Gastrocnemius medialis (tissue), 4 donors: Measurements from ENCODE around the gene KLHL25. TPM values are rescaled to one million over a fixed set of nuclear protein-coding genes. Genes with fewer than 3 reads are reported as not detected.

Experiments
- ATAC-seq, 2 donors: fragments of 150-250 bp; one replicate each; pipeline ENCODE4 v1.9.1; 2016
- DNase-seq, 2 donors: peaks; one replicate each; pipeline ENCODE4 v3.0.0-alpha.2; 2019
- H3K27ac ChIP-seq, 4 donors: fragments of 200-600 bp; sonication (generic); 1 replicate in 1 of 4; 2 replicates in 3 of 4; pipeline ENCODE4 v1.5.1; 2016 to 2018; ENCODE audit warnings: mild to moderate bottlenecking in 2 of 4, moderate library complexity in 1 of 4
- H3K27me3 ChIP-seq, 3 donors: fragments of 200-600 bp; sonication (generic) in 2 of 3; 1 replicate in 1 of 3; 2 replicates in 2 of 3; pipeline versions ENCODE4 v1.5.1 to v1.6.0; 2016 to 2019; ENCODE audit warnings: mild to moderate bottlenecking in 1 of 3, moderate library complexity in 1 of 3
- H3K36me3 ChIP-seq, 2 donors: fragments of 200-600 bp; sonication (generic) in 1 of 2; one replicate each; pipeline ENCODE4 v1.5.1; 2017 to 2018
- H3K4me1 ChIP-seq, 2 donors: fragments of 200-600 bp; sonication (generic) in 1 of 2; one replicate each; pipeline ENCODE4 v1.5.1; 2016 to 2017; ENCODE audit warnings: mild to moderate bottlenecking in 2 of 2
- H3K4me3 ChIP-seq, 4 donors: fragments of 200-600 bp; sonication (generic) in 3 of 4; 1 replicate in 1 of 4; 2 replicates in 3 of 4; pipeline ENCODE4 v1.5.1; 2016 to 2019; ENCODE audit warnings: mild to moderate bottlenecking in 2 of 4
- H3K9me3 ChIP-seq, 3 donors: fragments of 200-600 bp; sonication (generic) in 2 of 3; 1 replicate in 1 of 3; 2 replicates in 2 of 3; pipeline ENCODE4 v1.5.1; 2016 to 2019
- POLR2A ChIP-seq, 2 donors: fragments of 450-650 bp; IDR thresholded peaks; one replicate each; pipeline ENCODE4 v1.6.1; 2017; ENCODE audit warnings: antibody characterized with exemption in 2 of 2, mild to moderate bottlenecking in 2 of 2, moderate library complexity in 2 of 2
- in situ Hi-C, 4 donors: fragments of 200-750 bp; cut with MboI; loops; one replicate each; pipeline versions ENCODE4 v1.15.0 to v1.8.0; 2017; ENCODE audit warnings: low sequenced_read_pairs in 4 of 4
- intact Hi-C: fragments of 100-400 bp; cut with DNase I; formaldehyde crosslinking; loops from one replicate; pipeline ENCODE4 v1.15.1; 2023; ENCODE audit warnings: low total_unique reads
- total RNA-seq, 4 donors: library from RNA; depleted of rRNA; stranded (reverse); fragments of >200 nt; gene quantifications; one replicate each; pipeline versions ENCODE4 v1.1.0 to v1.2.3, GENCODE V29; 2016
- TF ChIP-seq, protein P1 (sequence below), 5 experiments: fragments of 450-650 bp in 3 of 5; fragments of 200-600 bp in 2 of 5; sonication (generic) in 2 of 5; IDR thresholded peaks in 4 of 5; conservative IDR thresholded peaks in 1 of 5; 1 replicate in 4 of 5; 2 replicates in 1 of 5; pipeline ENCODE4 v1.5.1; 2016 to 2019; ENCODE audit warnings: antibody characterized with exemption in 5 of 5, mild to moderate bottlenecking in 3 of 5, moderate library complexity in 3 of 5

The KLHL25 gene
- total RNA-seq, 4 donors from 2014 or later = 4.8 to 7.0 (median 6.8) TPM

DNA sequence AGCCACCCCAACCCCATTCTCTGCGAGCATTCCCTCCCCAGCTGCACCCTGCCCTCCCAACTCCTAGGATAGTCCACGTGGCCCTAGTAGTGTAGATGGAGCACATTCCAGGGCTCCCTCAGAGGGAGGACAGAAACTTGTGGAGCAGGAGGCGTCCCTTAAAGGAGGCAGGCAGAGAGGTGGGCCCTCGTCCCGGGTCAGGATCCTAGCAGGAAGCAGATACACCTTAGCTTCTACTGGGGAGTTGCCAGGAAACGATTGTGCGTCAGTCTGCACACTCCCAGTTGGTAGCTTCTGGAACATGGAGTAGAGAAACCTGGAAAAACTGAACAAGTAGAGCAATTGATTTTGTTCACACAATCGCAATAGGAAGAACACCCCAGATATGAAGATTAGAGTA is 43.9 kb upstream of the KLHL25 start:
- Histone ChIP-seq H3K4me1 (peaks cover 0 to 4% of the 10 kb centered on the region in 2 donors), H3K27me3 (no peaks in the 10 kb centered on the region), H3K27ac (no peak overlapping the region), H3K9me3 (no peaks in the 10 kb centered on the region), H3K4me3 (no peak overlapping the region), H3K36me3 (no peaks in the 10 kb centered on the region)
- in situ Hi-C loops = loop anchor here (5.0 to 25.0 kb wide), 10 partner anchors 36 to 544 kb away; no protein-coding TSS in a partner anchor
- ATAC-seq (no peak), DNase-seq (no peak)
- no peak for TF ChIP-seq POLR2A (IDR thresholded peaks at IDR 0.05)
- TF ChIP-seq, protein P1, sequence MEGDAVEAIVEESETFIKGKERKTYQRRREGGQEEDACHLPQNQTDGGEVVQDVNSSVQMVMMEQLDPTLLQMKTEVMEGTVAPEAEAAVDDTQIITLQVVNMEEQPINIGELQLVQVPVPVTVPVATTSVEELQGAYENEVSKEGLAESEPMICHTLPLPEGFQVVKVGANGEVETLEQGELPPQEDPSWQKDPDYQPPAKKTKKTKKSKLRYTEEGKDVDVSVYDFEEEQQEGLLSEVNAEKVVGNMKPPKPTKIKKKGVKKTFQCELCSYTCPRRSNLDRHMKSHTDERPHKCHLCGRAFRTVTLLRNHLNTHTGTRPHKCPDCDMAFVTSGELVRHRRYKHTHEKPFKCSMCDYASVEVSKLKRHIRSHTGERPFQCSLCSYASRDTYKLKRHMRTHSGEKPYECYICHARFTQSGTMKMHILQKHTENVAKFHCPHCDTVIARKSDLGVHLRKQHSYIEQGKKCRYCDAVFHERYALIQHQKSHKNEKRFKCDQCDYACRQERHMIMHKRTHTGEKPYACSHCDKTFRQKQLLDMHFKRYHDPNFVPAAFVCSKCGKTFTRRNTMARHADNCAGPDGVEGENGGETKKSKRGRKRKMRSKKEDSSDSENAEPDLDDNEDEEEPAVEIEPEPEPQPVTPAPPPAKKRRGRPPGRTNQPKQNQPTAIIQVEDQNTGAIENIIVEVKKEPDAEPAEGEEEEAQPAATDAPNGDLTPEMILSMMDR (IDR thresholded peaks at IDR 0.05 in 4 of 5, conservative IDR thresholded peaks at IDR 0.05 in 1 of 5) = no peak
- intact Hi-C loops = loop anchor here (5.0 kb wide), 1 partner anchor 351 kb away; no protein-coding TSS in a partner anchor

DNA sequence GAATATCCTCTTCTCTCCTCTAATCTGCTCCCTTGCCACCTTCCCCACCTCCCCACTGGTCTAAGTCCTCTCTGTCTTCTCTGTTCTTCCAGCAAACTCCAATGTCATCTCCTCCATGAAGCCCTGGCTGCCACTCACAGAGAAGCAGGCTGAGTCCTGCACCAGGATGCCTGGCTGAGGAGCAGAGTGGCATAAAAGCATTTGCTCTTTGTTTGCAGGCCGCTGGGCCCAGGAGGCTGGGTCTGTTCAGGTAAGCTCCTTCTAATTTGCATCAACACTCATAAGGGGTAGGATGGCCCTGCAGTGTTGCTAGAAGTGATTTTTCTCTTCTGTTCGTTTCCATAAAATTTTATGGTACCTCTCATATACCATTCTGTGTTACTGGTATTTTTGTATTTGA is 43.2 kb upstream of the KLHL25 start:
- intact Hi-C loops (loop anchor here (5.0 kb wide), 1 partner anchor 351 kb away; no protein-coding TSS in a partner anchor), in situ Hi-C loops (loop anchor here (5.0 to 25.0 kb wide), 10 partner anchors 36 to 543 kb away; no protein-coding TSS in a partner anchor)
- no peaks in the 10 kb centered on the region for H3K9me3 ChIP-seq
- H3K4me1 ChIP-seq = peaks cover 0 to 4% of the 10 kb centered on the region in 2 donors
- no peak overlapping the region for H3K27ac ChIP-seq
- DNase-seq (no peak), ATAC-seq (no peak)
- TF ChIP-seq, protein P1 (IDR thresholded peaks at IDR 0.05 in 4 of 5, conservative IDR thresholded peaks at IDR 0.05 in 1 of 5) = no peak
- no peak for TF ChIP-seq POLR2A (IDR thresholded peaks at IDR 0.05)
- H3K36me3 ChIP-seq = no peaks in the 10 kb centered on the region
- H3K27me3 ChIP-seq = no peaks in the 10 kb centered on the region
- H3K4me3 ChIP-seq = no peak overlapping the region

DNA sequence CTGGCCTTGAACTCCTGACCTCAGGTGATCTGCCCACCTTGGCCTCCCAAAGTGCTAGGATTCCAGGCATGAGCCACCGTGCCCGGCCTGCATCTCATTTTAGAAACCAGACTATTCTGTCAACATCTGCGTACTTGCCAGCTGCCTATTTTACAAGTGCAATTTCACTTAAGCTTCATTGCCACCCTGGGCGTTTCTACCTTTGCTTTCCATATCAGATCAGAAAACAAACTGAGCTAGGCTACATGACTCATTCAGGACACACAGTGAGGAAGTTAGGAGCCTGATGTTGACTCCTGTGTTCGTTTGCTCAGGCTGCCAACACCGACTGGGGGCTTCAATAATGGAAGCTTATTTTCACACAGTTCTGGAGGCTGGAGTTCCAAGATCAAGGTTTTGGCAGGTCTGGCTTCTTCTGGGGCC is 42.3 kb upstream of the KLHL25 start:
- in situ Hi-C loops (loop anchor here (5.0 to 25.0 kb wide), 10 partner anchors 35 to 542 kb away; no protein-coding TSS in a partner anchor), intact Hi-C loops (loop anchor here (5.0 kb wide), 1 partner anchor 350 kb away; no protein-coding TSS in a partner anchor)
- DNase-seq (no peak), ATAC-seq (no peak)
- Histone ChIP-seq H3K27me3 (no peaks in the 10 kb centered on the region), H3K4me1 (peaks cover 0 to 4% of the 10 kb centered on the region in 2 donors), H3K9me3 (no peaks in the 10 kb centered on the region), H3K27ac (no peak overlapping the region), H3K4me3 (no peak overlapping the region), H3K36me3 (no peaks in the 10 kb centered on the region)
- no peak for TF ChIP-seq POLR2A (IDR thresholded peaks at IDR 0.05)
- TF ChIP-seq, protein P1 (IDR thresholded peaks at IDR 0.05 in 4 of 5, conservative IDR thresholded peaks at IDR 0.05 in 1 of 5) = no peak

DNA sequence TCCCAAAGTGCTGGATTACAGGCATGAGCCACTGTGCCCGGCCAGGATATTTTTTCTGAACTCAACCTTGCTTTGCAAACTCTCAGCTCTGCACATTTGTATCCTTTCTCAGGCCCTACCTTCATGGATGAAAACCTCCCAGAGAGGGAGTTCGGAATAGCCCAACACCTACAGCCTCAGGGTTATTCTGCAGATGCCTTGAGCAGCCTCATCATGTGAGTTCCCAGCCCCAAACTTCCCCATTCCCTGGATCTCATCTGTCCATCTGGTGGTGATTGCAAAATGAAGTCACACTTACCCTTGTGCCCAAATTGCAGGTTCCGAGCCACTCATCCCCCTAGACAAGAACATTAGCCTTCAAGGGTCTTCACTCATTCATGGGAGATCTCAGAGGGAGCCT is 39.9 kb upstream of the KLHL25 start:
- Histone ChIP-seq H3K4me3 (no peak overlapping the region), H3K9me3 (no peaks in the 10 kb centered on the region), H3K36me3 (no peaks in the 10 kb centered on the region), H3K4me1 (no peaks in the 10 kb centered on the region), H3K27me3 (no peaks in the 10 kb centered on the region), H3K27ac (no peak overlapping the region)
- DNase-seq = no peak
- no peak for ATAC-seq
- intact Hi-C loops = loop anchor here (5.0 kb wide), 2 partner anchors 82 to 347 kb away; no protein-coding TSS in a partner anchor
- TF ChIP-seq POLR2A (IDR thresholded peaks at IDR 0.05) = no peak
- in situ Hi-C loops = loop anchor here (5.0 to 25.0 kb wide), 11 partner anchors 32 to 540 kb away; no protein-coding TSS in a partner anchor

DNA sequence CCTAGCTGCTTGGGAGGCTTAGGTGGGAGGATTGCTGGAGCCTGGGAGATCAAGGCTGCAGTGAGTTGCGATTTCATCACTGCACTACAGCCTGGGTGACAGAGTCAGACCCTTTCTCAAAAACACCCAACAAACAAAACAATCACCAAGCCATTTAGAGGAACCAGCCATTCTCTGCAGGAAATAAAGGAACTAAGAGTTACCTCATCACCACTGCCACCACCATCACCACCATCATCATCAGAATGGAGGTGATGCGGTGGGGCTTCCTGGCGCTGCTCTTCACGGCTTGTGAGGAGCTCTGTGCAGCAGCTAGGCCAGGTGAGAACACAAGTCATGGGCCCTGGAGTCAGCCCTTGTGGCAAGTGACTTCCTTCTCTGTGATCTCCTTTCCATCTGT is 37.7 kb upstream of the KLHL25 start:
- DNase-seq = no peak
- TF ChIP-seq, protein P1 (IDR thresholded peaks at IDR 0.05 in 4 of 5, conservative IDR thresholded peaks at IDR 0.05 in 1 of 5) = no peak
- no peak for TF ChIP-seq POLR2A (IDR thresholded peaks at IDR 0.05)
- Histone ChIP-seq H3K36me3 (no peaks in the 10 kb centered on the region), H3K4me3 (no peak overlapping the region), H3K9me3 (no peaks in the 10 kb centered on the region), H3K27me3 (no peaks in the 10 kb centered on the region), H3K4me1 (no peaks in the 10 kb centered on the region), H3K27ac (no peak overlapping the region)
- in situ Hi-C loops (loop anchor here (5.0 to 25.0 kb wide), 8 partner anchors 90 to 538 kb away; no protein-coding TSS in a partner anchor), intact Hi-C loops (loop anchor here (5.0 kb wide), 1 partner anchor 80 kb away; no protein-coding TSS in a partner anchor)
- ATAC-seq = no peak
